ENCODE measurements around the gene SPATA9. TPM values are rescaled to one million over a fixed set of nuclear protein-coding genes. Genes with fewer than 3 reads are reported as not detected.

The SPATA9 gene
- total RNA-seq, 1 experiment from 2014 or later = 0.15 TPM

DNA sequence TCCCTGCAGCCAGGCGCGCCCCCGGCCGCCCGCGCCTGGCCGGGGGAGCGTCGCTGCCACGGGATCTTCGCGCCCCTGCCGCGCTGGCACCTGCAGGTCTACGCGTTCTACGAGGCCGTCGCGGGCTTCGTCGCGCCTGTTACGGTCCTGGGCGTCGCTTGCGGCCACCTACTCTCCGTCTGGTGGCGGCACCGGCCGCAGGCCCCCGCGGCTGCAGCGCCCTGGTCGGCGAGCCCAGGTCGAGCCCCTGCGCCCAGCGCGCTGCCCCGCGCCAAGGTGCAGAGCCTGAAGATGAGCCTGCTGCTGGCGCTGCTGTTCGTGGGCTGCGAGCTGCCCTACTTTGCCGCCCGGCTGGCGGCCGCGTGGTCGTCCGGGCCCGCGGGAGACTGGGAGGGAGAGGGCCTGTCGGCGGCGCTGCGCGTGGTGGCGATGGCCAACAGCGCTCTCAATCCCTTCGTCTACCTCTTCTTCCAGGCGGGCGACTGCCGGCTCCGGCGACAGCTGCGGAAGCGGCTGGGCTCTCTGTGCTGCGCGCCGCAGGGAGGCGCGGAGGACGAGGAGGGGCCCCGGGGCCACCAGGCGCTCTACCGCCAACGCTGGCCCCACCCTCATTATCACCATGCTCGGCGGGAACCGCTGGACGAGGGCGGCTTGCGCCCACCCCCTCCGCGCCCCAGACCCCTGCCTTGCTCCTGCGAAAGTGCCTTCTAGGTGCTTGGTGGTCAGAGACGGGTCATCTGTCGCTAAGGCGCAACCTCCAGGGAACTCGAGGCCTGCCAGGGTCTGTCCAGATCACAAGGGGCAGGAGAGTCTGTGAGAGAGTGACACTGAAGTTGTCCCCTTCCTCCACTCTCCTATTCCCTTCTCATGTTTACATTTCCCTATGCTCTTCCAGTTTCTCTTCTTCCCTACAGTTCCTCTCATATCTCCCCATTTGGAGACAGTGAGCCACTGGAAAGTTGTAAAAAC, 61.6 kb downstream of the SPATA9 start:
- in situ Hi-C loops (cut with HindIII; ENCODE audit: low pct_unique_long_range_greater_than_20kb, low sequenced_read_pairs) (no loop called here), intact Hi-C loops (cut with micrococcal nuclease; ENCODE audit: unreplicated experiment) (no loop called here)
- peak; percentile 73 for ATAC-seq
- no peak for DNase-seq (ENCODE audit: low read depth, low spot score)
- 0 out of 2 replicates have a peak, but pooled peaks have one; percentile 10 for TF ChIP-seq SIN3A (IDR thresholded peaks at IDR 0.05; ENCODE audit: borderline replicate concordance, insufficient read depth, low read depth, low read length)
- TF ChIP-seq POLR2AphosphoS5 (IDR thresholded peaks at IDR 0.05; ENCODE audit: low read depth, low read length) = no peak
- TF ChIP-seq CTCF (IDR thresholded peaks at IDR 0.05) = peak; percentile 13; the same call in 1 of the 2 replicates
- TF ChIP-seq REST (IDR thresholded peaks at IDR 0.05; ENCODE audit: insufficient read depth in 1 of 2, low read depth in 2 of 2, low read length in 1 of 2) = no peak
- TF ChIP-seq TCF7L2 (IDR thresholded peaks at IDR 0.05; ENCODE audit: low read depth, low read length) = no peak
- Histone ChIP-seq H3K36me3 (ENCODE audit: control insufficient read depth, insufficient read depth, low read length) (no peaks in the 10 kb centered on the region), H3K4me3 (ENCODE audit: low read depth in 2 of 2, low read length in 2 of 2) (peak overlapping the region; percentile 52 to 57), H3K4me1 (ENCODE audit: control insufficient read depth, insufficient read depth, low read length) (peaks cover 10% of the 10 kb centered on the region), H3K27me3 (ENCODE audit: control insufficient read depth, insufficient read depth, low read length) (no peaks in the 10 kb centered on the region), H3K27ac (ENCODE audit: low read length) (peak overlapping the region; percentile 65), H3K9me3 (ENCODE audit: control insufficient read depth, insufficient read depth, low read depth, low read length) (no peaks in the 10 kb centered on the region)
- CTCF ChIA-PET = no interaction called here
- no TSS peak for BruUV-seq (replicated peaks)
- POLR2A ChIA-PET = interaction anchor here (0.6 to 0.7 kb wide), 2 partner anchors 66 to 785 kb away, joined by 8 to 13 read pairs; partner anchors contain the start of gene ARSK

DNA sequence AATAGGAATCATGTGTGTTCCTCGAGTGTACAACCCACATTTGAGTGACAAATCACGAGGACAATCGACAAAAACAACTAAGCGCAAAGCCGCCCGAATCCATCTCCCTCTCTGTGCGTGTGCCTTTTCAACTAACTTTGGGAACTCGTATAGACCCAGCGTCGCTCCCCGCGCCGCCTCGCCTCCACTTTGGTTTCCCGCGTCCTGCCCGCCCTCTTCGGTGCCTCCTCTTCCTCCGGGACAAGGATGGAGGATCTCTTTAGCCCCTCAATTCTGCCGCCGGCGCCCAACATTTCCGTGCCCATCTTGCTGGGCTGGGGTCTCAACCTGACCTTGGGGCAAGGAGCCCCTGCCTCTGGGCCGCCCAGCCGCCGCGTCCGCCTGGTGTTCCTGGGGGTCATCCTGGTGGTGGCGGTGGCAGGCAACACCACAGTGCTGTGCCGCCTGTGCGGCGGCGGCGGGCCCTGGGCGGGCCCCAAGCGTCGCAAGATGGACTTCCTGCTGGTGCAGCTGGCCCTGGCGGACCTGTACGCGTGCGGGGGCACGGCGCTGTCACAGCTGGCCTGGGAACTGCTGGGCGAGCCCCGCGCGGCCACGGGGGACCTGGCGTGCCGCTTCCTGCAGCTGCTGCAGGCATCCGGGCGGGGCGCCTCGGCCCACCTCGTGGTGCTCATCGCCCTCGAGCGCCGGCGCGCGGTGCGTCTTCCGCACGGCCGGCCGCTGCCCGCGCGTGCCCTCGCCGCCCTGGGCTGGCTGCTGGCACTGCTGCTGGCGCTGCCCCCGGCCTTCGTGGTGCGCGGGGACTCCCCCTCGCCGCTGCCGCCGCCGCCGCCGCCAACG, 62.5 kb downstream of the SPATA9 start, which contains the start of gene GPR150:
Gene GPR150, plus strand, starts transcription at position 58 of the 840 bp plus-strand sequence. Its CDS starts 189 bp downstream, at position 247.
- in situ Hi-C loops (cut with HindIII; ENCODE audit: low pct_unique_long_range_greater_than_20kb, low sequenced_read_pairs) = no loop called here
- peak; percentile 82 for ATAC-seq
- Histone ChIP-seq H3K27me3 (ENCODE audit: control insufficient read depth, insufficient read depth, low read length) (no peaks in the 10 kb centered on the region), H3K4me3 (ENCODE audit: low read depth in 2 of 2, low read length in 2 of 2) (peak within 1 kb of the TSS; percentile 57 to 73), H3K9me3 (ENCODE audit: control insufficient read depth, insufficient read depth, low read depth, low read length) (no peaks in the 10 kb centered on the region), H3K27ac (ENCODE audit: low read length) (peak within 1 kb of the TSS; percentile 86), H3K4me1 (ENCODE audit: control insufficient read depth, insufficient read depth, low read length) (peaks cover 10% of the 10 kb centered on the region), H3K36me3 (ENCODE audit: control insufficient read depth, insufficient read depth, low read length) (no peaks in the 10 kb centered on the region)
- CTCF ChIA-PET = no interaction called here
- intact Hi-C loops (cut with micrococcal nuclease; ENCODE audit: unreplicated experiment) = no loop called here
- BruUV-seq (replicated peaks) = no TSS peak
- POLR2A ChIA-PET = interaction anchor here (0.6 kb wide), 1 partner anchor 65 kb away, joined by 8 read pairs; the partner anchor contains the start of gene ARSK
- DNase-seq (ENCODE audit: low read depth, low spot score) = no peak
- TF ChIP-seq TCF7L2 (IDR thresholded peaks at IDR 0.05; ENCODE audit: low read depth, low read length) (no peak), CTCF (IDR thresholded peaks at IDR 0.05) (peak; percentile 41)
